NCI-H2227 (cell line): ENCODE results near the gene PRPS2.

Experiments used
- DNase-seq: peaks from one replicate; lab custom pipeline; 2025; ENCODE audit not compliant: unreplicated experiment; lab: John Stamatoyannopoulos, UW

The PRPS2 gene

DNA sequence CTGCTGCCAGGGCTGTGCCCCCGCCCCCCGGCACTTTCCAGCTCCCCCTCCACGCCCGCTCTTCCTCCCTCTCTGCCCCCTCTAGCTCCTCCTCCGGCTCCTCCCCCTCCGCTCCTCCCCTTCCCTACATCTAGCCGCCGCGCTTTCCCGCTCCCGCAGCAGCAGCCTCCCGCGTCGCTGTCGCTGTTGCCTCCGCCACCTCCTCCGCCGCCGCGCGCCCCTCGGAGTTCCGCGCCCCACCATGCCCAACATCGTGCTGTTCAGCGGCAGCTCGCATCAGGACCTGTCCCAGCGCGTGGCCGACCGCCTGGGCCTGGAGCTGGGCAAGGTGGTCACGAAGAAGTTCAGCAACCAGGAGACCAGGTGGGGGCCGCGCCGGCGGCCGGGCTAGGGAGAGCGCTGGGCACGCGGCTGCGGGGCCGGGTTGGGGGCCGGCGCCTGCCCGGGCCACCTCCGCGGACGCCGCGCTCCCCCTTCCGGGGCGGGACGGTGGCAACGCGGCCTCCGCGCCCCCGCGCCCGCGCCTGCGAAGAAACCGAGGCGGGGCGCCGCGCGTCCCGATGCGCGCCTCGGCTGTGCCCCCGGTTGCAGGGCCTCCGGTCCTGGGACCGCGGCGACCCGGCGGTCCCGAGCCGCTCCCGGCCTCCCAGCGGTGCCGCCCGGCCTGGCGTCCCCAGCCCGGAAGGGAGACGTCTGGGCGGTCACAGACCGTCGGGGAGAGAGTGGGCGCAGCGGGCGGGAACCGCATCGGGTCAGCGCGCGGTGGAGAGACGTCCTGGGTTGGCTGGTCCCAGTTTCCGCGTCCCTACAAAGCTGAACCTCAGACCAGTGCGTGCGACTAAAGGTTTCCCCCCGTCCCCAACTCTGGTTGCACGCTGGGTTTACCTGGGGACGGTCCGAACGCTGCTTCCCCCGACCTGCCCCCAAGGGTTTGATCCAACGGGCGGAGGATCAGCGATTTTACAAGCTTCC lies at the start of gene PRPS2:
PRPS2 (plus strand) TSS at position 156 of the 972 bp plus-strand sequence; CDS start at position 242, 86 bp downstream.
- DNase-seq: peak; percentile 78

GRCh38 chrX:12741416-12741815 lies 49.8 kb upstream of the PRPS2 start:
- no peak for DNase-seq

GRCh38 chrX:12747433-12747832 lies 43.8 kb upstream of the PRPS2 start:
- DNase-seq: no peak

- no peak for DNase-seq
These were observed 39.3 kb upstream of the PRPS2 start for GRCh38 chrX:12751887-12752286.

- DNase-seq: no peak
These were observed 37.8 kb upstream of the PRPS2 start for GRCh38 chrX:12753366-12753765.

- DNase-seq: no peak
These were observed 32.9 kb upstream of the PRPS2 start for GRCh38 chrX:12758291-12758690.

DNA sequence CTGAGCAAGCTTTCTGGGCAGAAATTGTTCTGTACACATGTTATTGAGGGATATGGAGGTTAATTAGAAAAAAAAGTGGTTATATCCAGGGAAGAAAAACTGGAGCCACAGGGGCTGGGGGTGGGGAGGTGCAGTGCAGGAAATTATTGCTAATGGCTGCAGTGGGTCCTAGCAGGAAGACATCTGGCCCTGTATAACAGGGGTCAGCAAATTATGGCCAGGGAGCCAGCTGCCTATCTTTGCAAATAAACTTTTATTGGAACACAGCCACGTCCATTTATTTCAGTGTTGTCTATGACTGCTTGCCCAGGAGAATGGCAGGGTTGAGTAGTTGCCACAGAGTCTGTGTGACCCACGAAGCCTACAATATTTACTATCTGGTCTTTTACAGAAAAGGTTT lies 23.4 kb upstream of the PRPS2 start:
- peak; percentile 8 for DNase-seq

DNA sequence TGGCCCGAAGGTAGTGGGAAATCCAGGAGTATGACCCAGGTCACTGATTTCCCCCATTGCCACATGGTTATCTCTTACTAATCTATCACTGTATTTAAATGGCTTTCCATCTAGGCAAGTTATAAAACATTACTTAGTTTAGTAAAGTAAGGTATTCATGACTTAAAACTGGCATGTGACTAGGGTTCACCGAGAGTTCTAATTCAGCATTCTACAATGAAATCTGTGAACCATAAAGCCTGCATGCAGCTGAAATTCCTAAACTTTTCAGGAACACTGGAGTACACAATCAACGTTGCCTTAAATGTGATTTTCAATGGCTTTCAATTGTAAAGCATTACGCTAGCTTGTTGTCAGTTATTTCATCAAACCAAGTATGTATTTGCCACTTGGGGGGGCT lies 22.7 kb upstream of the PRPS2 start:
- DNase-seq: no peak

DNA sequence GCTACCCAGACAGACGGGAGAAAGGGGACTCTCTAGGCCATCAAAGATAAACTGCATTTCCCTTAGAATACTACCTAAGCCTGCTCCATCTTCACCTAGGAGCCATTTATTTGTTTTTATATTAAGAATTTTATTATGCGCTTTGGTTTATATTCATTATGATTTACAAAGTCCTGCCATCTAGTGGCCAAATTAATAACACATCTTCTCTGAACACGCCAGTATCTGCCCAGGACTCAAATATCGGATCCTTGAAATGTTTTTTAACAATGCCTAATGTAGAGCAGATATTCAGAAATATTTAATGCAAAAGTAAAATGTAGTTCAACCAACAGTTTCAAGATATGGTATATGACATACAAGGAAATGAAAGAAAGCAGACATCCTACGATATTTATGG lies 20.8 kb upstream of the PRPS2 start:
- peak; percentile 41 for DNase-seq

DNA sequence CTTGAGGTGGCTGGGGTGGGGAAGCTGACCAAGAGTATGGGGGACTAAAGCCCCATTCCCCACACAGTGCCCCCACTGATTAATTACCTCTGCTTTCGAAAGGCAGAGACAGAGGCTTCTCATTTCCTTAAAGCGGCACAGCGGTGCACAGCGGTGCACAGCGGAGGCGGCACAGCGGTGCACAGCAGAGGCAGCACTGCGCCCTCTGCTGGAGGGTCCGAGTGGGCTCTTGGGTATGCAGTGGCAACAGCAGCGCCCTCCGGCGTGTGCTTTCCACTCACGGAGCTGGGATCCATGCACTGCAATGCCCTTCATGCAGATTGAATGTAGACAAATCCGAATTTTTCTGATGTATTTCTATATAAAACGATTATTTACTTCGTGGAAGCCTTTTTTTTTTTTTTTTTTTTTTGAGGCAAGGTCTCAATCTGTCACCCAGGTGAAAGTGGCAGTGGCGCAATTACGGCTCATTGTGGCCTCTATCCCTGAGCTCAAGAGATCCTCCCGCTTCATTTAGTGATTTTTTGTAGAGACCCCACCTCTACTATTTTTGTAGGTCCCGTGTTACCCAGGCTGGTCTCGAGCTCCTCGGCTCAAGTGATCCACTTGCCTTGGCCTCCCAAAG lies 19.7 kb upstream of the PRPS2 start:
- DNase-seq: no peak

GRCh38 chrX:12777670-12778069 lies 13.5 kb upstream of the PRPS2 start:
- no peak for DNase-seq

DNA sequence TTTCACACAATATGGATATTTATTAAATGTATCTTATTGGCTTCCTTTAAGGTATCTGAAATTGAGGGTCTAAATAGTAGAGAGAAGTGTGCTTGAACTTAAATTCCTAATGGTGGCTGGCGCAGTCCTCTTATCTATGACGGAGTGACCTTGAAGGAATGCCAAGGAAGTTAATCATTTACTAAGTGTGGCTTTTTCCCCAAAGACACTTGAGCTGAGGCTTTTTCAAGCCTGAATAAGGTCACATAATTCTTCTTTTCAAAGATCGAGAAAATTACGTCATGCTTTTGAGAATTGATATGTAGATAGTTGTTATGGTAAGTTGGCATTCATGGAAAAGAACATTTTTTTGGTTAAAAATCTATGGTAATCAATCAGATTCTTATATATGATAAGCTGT lies 11.7 kb upstream of the PRPS2 start:
- no peak for DNase-seq

DNA sequence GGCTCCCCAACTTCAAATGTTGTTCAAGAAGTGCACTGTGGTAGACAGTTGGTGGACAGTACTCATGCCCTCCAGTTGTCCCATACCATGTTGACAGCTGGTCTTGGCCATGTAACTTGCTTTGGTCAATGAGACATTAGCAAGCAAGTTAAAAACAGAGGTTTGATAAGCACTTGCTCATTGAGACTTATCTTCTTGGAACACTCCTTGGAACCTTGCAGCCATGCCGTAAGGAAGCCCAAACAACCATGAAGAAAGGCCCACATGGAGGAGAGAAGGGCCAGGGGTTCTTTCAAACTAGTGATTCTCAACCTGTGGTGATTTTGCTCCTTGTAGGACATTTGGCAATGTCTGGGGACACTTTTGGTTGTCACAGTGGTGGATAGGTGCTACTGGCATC lies 2.6 kb upstream of the PRPS2 start:
- no peak for DNase-seq

GRCh38 chrX:12789976-12790375 lies 1.2 kb upstream of the PRPS2 start:
- no peak for DNase-seq

GRCh38 chrX:12790885-12791256 lies 341 bp upstream of the PRPS2 start:
- DNase-seq: no peak

- DNase-seq: no peak
These were observed 1.5 kb downstream of the PRPS2 start for GRCh38 chrX:12792711-12793110.

DNA sequence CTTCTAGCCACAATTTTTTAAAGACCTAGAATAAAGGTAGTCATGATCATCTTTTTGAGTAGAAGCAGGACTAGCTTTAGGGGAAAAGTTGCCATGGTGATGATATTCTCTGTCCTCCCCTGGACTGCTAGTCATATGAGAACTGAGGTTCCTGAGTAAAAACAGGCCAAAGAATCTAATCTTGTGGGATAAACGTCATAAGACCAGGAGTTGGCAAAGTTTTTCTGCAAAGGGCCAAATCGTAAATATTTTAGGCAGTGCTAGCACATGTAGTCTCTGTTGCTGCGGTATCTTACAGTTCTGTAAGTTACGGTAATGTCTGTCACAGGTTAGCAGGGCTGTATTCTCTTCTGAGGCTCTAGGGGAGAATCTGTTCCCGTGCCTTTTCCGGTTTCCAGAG lies 3.4 kb downstream of the PRPS2 start:
- no peak for DNase-seq

DNA sequence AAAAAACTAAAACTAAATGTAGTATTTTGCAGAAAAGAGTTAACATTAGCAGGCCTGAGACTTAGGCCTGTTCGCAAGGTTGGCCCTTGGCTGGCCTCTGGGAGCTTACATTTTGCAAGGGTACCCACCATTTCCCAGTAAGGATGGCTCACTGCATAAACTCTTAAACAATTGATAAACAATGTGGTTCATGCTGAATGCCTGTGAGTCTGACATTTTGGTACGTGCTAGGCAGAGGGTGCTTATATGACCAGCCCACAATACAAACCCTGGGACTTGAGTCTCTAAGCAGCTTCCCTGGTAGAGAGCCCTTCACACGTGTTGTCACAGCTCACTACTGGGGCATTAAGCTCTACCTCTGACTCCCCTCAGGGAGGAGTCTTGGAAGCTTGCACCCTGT lies 7.4 kb downstream of the PRPS2 start:
- no peak for DNase-seq

- no peak for DNase-seq
These were observed 7.9 kb downstream of the PRPS2 start for GRCh38 chrX:12799118-12799517.

- no peak for DNase-seq
These were observed 11.5 kb downstream of the PRPS2 start for GRCh38 chrX:12802741-12803140.

- no peak for DNase-seq
These were observed 13.4 kb downstream of the PRPS2 start for GRCh38 chrX:12804655-12805054.

GRCh38 chrX:12805333-12805732 lies 14.1 kb downstream of the PRPS2 start:
- DNase-seq: no peak
